B cell (primary cell): Measurements from ENCODE around the gene NHSL1. TPM values are rescaled to one million over a fixed set of nuclear protein-coding genes. Genes with fewer than 3 reads are reported as not detected.

Source experiments
- ATAC-seq: fragments of 200-7000 bp; cut with Tn5 transposase; one replicate; pipeline ENCODE4 v1.10.0; 2021; ENCODE audit warnings: low read depth, mild to moderate bottlenecking, moderate number of reproducible peaks, moderate library complexity
- CTCF ChIA-PET: fragments of 350-600 bp; sonication (Branson Sonifier 250); formaldehyde crosslinking; loops from one replicate; lab custom pipeline; 2021; ENCODE audit warnings: antibody characterized with exemption, inconsistent platforms; lab: Charles Lee
- POLR2A ChIA-PET: fragments of 350-600 bp; sonication (Branson Sonifier 250); formaldehyde crosslinking; loops from one replicate; lab custom pipeline; 2021; ENCODE audit warnings: antibody characterized with exemption; lab: Charles Lee
- DNase-seq: peaks from one replicate; pipeline ENCODE4 v3.0.0; 2013
- H2AFZ ChIP-seq: 2 replicates; pipeline ENCODE4 v1.6.1; 2012; ENCODE audit warnings: mild to moderate bottlenecking, low read depth, low read length; ENCODE audit not compliant: insufficient read depth, poor library complexity, severe bottlenecking
- H3K27ac ChIP-seq, 2 donors: 1 replicate in 1 of 2; 2 replicates in 1 of 2; pipeline ENCODE4 v1.5.1; 2012 to 2013; ENCODE audit warnings: low read length in 2 of 2, mild to moderate bottlenecking in 2 of 2, moderate library complexity in 1 of 2
- H3K27me3 ChIP-seq, 4 experiments: fragments of 200-600 bp in 1 of 4; sonication (generic) in 1 of 4; replicated peaks in 1 of 4; 1 replicate in 2 of 4; 2 replicates in 2 of 4; pipeline versions ENCODE4 v1.6.1 to v1.7.0; 2013 to 2016; ENCODE audit warnings: low read length in 3 of 4, mild to moderate bottlenecking in 2 of 4, mixed read lengths in 1 of 4, moderate library complexity in 1 of 4; ENCODE audit not compliant: insufficient read depth in 4 of 4, control insufficient read depth in 3 of 4; ENCODE audit errors: control extremely low read depth in 1 of 4
- H3K36me3 ChIP-seq, 2 experiments: replicated peaks in 1 of 2; 1 replicate in 1 of 2; 2 replicates in 1 of 2; pipeline versions ENCODE4 v1.6.1 to v1.7.1; 2013; ENCODE audit warnings: low read length in 1 of 2; ENCODE audit not compliant: insufficient read depth in 2 of 2, control insufficient read depth in 1 of 2; ENCODE audit errors: control extremely low read depth in 1 of 2, extremely low read depth in 1 of 2
- H3K4me1 ChIP-seq, 2 donors: fragments of 200-600 bp in 1 of 2; sonication (generic) in 1 of 2; 1 replicate in 1 of 2; 2 replicates in 1 of 2; pipeline versions ENCODE4 v1.5.1 to v1.6.1; 2013 to 2017; ENCODE audit warnings: low read length in 2 of 2; ENCODE audit not compliant: control insufficient read depth in 2 of 2, insufficient read depth in 2 of 2
- H3K4me2 ChIP-seq: replicated peaks from 2 replicates; pipeline ENCODE3; 2012; ENCODE audit warnings: mild to moderate bottlenecking, low read depth, low read length; ENCODE audit not compliant: poor library complexity, severe bottlenecking
- H3K4me3 ChIP-seq, 5 experiments: fragments of 200-600 bp in 1 of 5; sonication (generic) in 1 of 5; 1 replicate in 3 of 5; 2 replicates in 2 of 5; pipeline versions ENCODE4 v1.5.1 to v1.7.0; 2011 to 2016; ENCODE audit warnings: low read length in 4 of 5, mild to moderate bottlenecking in 4 of 5, low read depth in 2 of 5, control low read depth in 1 of 5, moderate library complexity in 1 of 5; ENCODE audit not compliant: insufficient read depth in 1 of 5; ENCODE audit errors: control extremely low read depth in 1 of 5, extremely low read depth in 1 of 5
- H3K79me2 ChIP-seq: fragments of 200-600 bp; sonication (generic); one replicate; pipeline ENCODE4 v1.6.0; 2016; ENCODE audit warnings: low read length; ENCODE audit not compliant: control insufficient read depth, insufficient read depth
- H3K9ac ChIP-seq: fragments of 200-600 bp; sonication (generic); 2 replicates; pipeline ENCODE4 v1.6.1; 2017; ENCODE audit warnings: mild to moderate bottlenecking, low read length, moderate library complexity
- H3K9me3 ChIP-seq, 3 donors: one replicate each; pipeline versions ENCODE4 v1.6.1 to v1.7.1; 2013; ENCODE audit warnings: low read length in 2 of 3; ENCODE audit not compliant: control insufficient read depth in 2 of 3, insufficient read depth in 1 of 3; ENCODE audit errors: control extremely low read depth in 1 of 3
- H4K20me1 ChIP-seq: 2 replicates; pipeline ENCODE4 v1.6.0; 2012; ENCODE audit warnings: mild to moderate bottlenecking, low read length; ENCODE audit not compliant: insufficient read depth, control insufficient read depth, poor library complexity, severe bottlenecking
- H3K27ac Mint-ChIP-seq: one replicate; pipeline ENCODE4 v1.8.0; 2021; ENCODE audit warnings: mixed read lengths
- H3K27me3 Mint-ChIP-seq: one replicate; pipeline ENCODE4 v1.8.0; 2021; ENCODE audit warnings: mixed read lengths
- H3K4me1 Mint-ChIP-seq: one replicate; pipeline ENCODE4 v1.8.0; 2021; ENCODE audit warnings: mixed read lengths
- H3K4me3 Mint-ChIP-seq: one replicate; pipeline ENCODE4 v1.8.0; 2021; ENCODE audit warnings: mixed read lengths
- H3K9me3 Mint-ChIP-seq: one replicate; pipeline ENCODE4 v1.8.0; 2022; ENCODE audit warnings: mixed read lengths; ENCODE audit not compliant: insufficient read depth
- CTCF ChIP-seq: fragments of 200-600 bp; IDR thresholded peaks from one replicate; pipeline ENCODE4 v1.8.0; 2022; ENCODE audit warnings: antibody characterized with exemption, mild to moderate bottlenecking
- EZH2 ChIP-seq: IDR thresholded peaks from 2 replicates; pipeline ENCODE4 v1.6.1; 2012; ENCODE audit warnings: borderline replicate concordance, low read depth, mild to moderate bottlenecking, moderate library complexity, low read length; ENCODE audit not compliant: insufficient read depth, poor library complexity, severe bottlenecking
- WGBS: methylation state at CpG from one replicate; pipeline ENCODE4 v1.1.5; 2013; ENCODE audit warnings: missing lambda C conversion rate; ENCODE audit not compliant: insufficient coverage; 5-methylcytosine and 5-hydroxymethylcytosine counted together
- intact Hi-C: fragments of 100-400 bp; cut with micrococcal nuclease; formaldehyde crosslinking; loops from one replicate; pipeline ENCODE4 v1.10.0; 2022
- polyA plus RNA-seq: library from polyadenylated mRNA; depleted of rRNA; stranded (reverse); fragments of >200 nt; gene quantifications from 2 replicates; pipeline ENCODE4 v1.2.3, GENCODE V29; 2012
- total RNA-seq, 2 donors: library from RNA; stranded (reverse); fragments of 120-200 nt in 1 of 2; gene quantifications; 1 replicate in 1 of 2; 2 replicates in 1 of 2; pipeline versions ENCODE4 v1.2.3 to v1.2.4, GENCODE V29; 2013 to 2022

NHSL1 gene
- total and polyA plus RNA-seq, 2 donors (not counting 1 experiment from before 2014, with no cell fraction given): 0.04 to 0.10 TPM

GRCh38 chr6:138538390-138539031 lies 39.2 kb upstream of the NHSL1 start:
- no peaks in the 10 kb centered on the region for H3K9me3 Mint-ChIP-seq
- CTCF ChIA-PET: no interaction called here
- H3K27me3 Mint-ChIP-seq: peaks cover 28% of the 10 kb centered on the region
- Histone ChIP-seq H3K9me3 (no peaks in the 10 kb centered on the region), H3K4me3 (no peak overlapping the region), H3K36me3 (no peaks in the 10 kb centered on the region), H3K9ac (no peak overlapping the region), H3K4me1 (no peaks in the 10 kb centered on the region), H2AFZ (no peak overlapping the region), H3K79me2 (no peaks in the 10 kb centered on the region), H3K27me3 (no peaks in the 10 kb centered on the region), H4K20me1 (no peaks in the 10 kb centered on the region), H3K4me2 (no peak overlapping the region), H3K27ac (no peak overlapping the region)
- no peaks in the 10 kb centered on the region for H3K4me1 Mint-ChIP-seq
- POLR2A ChIA-PET: no interaction called here
- TF ChIP-seq EZH2 (no peak), CTCF (no peak)
- ATAC-seq: no peak
- no peak overlapping the region for H3K4me3 Mint-ChIP-seq
- no peak for DNase-seq
- WGBS: 97% methylated on average over 5 of the region's 7 CpGs
- no peak overlapping the region for H3K27ac Mint-ChIP-seq
- intact Hi-C loops: no loop called here

- no CpG with 5 or more reads among the region's 4 CpGs for WGBS
Observed at GRCh38 chr6:138537106-138537505, 37.8 kb upstream of the NHSL1 start.

More at GRCh38 chr6:138537106-138537505, 37.8 kb upstream of the NHSL1 start:
- intact Hi-C loops: no loop called here
- Histone ChIP-seq H3K27ac (no peak overlapping the region), H3K36me3 (no peaks in the 10 kb centered on the region), H3K27me3 (no peaks in the 10 kb centered on the region), H2AFZ (no peak overlapping the region), H3K9ac (no peak overlapping the region), H3K79me2 (no peaks in the 10 kb centered on the region), H3K4me1 (no peaks in the 10 kb centered on the region), H3K4me3 (no peak overlapping the region), H3K4me2 (no peak overlapping the region), H3K9me3 (no peaks in the 10 kb centered on the region), H4K20me1 (no peaks in the 10 kb centered on the region)
- no peak for TF ChIP-seq EZH2
- TF ChIP-seq CTCF: no peak
- ATAC-seq (no peak), DNase-seq (no peak)
- CTCF ChIA-PET: no interaction called here
- POLR2A ChIA-PET: no interaction called here
- Mint-ChIP-seq H3K4me1 (no peaks in the 10 kb centered on the region), H3K9me3 (no peaks in the 10 kb centered on the region), H3K4me3 (no peak overlapping the region), H3K27ac (no peak overlapping the region), H3K27me3 (peaks cover 24% of the 10 kb centered on the region)
